ENCODE results near the gene CREB3L1.
"Not testable (repeated sequence)": the region's sequence is repeated elsewhere in the genome, so short reads cannot be mapped to it uniquely, and the experiment has no call there.

CREB3L1 gene

DNA sequence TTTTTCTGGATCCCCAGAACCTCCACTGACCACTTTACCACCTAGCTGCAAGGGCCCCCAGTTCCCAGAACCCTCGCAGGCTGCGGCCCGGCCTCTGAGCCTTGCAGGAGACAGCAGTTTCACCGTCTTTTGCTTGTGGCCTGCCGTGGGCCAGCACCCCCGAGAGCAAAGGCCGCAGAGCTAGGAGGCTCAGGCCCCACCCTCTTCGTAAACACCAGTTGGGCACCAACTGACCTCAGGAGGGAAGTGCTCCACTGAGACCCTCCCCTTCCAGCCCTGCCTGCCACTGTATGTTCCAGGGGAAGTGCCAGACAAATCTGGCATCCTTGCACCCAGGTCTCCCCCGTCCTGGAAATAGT is 23.4 kb upstream of the CREB3L1 start:
- no peak for DNase-seq (ENCODE audit: low read depth)
- TF ChIP-seq, protein P1, sequence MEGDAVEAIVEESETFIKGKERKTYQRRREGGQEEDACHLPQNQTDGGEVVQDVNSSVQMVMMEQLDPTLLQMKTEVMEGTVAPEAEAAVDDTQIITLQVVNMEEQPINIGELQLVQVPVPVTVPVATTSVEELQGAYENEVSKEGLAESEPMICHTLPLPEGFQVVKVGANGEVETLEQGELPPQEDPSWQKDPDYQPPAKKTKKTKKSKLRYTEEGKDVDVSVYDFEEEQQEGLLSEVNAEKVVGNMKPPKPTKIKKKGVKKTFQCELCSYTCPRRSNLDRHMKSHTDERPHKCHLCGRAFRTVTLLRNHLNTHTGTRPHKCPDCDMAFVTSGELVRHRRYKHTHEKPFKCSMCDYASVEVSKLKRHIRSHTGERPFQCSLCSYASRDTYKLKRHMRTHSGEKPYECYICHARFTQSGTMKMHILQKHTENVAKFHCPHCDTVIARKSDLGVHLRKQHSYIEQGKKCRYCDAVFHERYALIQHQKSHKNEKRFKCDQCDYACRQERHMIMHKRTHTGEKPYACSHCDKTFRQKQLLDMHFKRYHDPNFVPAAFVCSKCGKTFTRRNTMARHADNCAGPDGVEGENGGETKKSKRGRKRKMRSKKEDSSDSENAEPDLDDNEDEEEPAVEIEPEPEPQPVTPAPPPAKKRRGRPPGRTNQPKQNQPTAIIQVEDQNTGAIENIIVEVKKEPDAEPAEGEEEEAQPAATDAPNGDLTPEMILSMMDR (IDR thresholded peaks at IDR 0.05; ENCODE audit: low read depth, low read length, missing control alignments): no peak
- H3K4me3 ChIP-seq (ENCODE audit: low read depth, low read length): no peak overlapping the region

GRCh38 chr11:46256540-46257001 is 20.9 kb upstream of the CREB3L1 start:
- DNase-seq (ENCODE audit: low read depth): no peak
- TF ChIP-seq, protein P1 (IDR thresholded peaks at IDR 0.05; ENCODE audit: low read depth, low read length, missing control alignments): no peak
- H3K4me3 ChIP-seq (ENCODE audit: low read depth, low read length): no peak overlapping the region

- DNase-seq (ENCODE audit: low read depth); H3K4me3 ChIP-seq (ENCODE audit: low read depth, low read length): not testable (repeated sequence)
Observed at GRCh38 chr11:46259347-46259746, 18.1 kb upstream of the CREB3L1 start.

DNA sequence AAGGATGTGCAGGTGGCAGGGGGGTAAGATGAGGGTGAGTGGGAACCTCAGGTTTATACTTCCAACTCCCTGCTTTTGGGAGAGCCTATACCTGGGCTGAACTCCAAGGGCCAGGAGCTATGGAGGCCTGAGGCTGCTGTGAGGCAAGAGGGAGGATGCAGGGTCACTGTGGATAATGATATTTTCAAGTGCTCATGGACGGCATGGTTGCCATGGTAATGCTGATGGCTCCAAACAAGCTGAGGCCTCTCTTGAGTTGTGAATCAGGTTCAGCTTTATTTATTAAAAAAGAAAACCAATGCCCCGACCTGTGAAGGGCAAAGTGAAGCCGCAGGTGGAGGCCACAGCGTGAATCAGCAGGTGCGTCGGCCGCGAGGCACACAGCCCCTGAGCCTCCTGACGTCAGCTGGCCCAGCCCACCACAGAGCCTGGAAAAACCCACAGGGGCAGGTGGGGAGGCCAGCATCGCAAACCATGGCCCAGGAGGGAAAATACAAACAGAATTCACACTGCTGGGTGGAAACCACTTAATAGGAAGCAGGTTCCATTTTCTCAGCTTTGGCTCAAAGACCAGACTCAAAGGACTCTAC is 17.4 kb upstream of the CREB3L1 start:
- TF ChIP-seq, protein P1 (IDR thresholded peaks at IDR 0.05; ENCODE audit: low read depth, low read length, missing control alignments): no peak
- no peak overlapping the region for H3K4me3 ChIP-seq (ENCODE audit: low read depth, low read length)
- DNase-seq (ENCODE audit: low read depth): no peak

- H3K4me3 ChIP-seq (ENCODE audit: low read depth, low read length): no peak overlapping the region
- TF ChIP-seq, protein P1 (IDR thresholded peaks at IDR 0.05; ENCODE audit: low read depth, low read length, missing control alignments): no peak
- DNase-seq (ENCODE audit: low read depth): no peak
Observed at GRCh38 chr11:46263120-46263519, 14.3 kb upstream of the CREB3L1 start.

DNA sequence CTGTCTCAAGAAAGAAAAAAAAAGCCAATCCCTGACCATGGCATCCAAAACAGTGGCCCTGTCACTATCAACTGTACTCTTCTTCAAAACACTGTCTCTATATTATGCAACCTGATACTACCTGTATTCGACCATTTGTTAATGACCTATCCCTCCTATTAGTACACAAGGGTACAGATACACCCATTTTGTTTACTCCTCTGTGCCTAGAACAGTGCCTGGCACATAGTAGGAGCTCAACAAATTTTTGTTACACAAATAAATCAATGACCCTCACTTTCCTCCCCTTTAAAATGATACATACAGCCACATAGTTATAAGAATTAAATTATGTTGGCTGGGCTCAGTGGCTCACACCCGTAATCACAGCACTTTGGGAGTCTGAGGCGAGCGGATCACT is 13.4 kb upstream of the CREB3L1 start:
- TF ChIP-seq, protein P1 (IDR thresholded peaks at IDR 0.05; ENCODE audit: low read depth, low read length, missing control alignments): no peak
- no peak for DNase-seq (ENCODE audit: low read depth)

DNA sequence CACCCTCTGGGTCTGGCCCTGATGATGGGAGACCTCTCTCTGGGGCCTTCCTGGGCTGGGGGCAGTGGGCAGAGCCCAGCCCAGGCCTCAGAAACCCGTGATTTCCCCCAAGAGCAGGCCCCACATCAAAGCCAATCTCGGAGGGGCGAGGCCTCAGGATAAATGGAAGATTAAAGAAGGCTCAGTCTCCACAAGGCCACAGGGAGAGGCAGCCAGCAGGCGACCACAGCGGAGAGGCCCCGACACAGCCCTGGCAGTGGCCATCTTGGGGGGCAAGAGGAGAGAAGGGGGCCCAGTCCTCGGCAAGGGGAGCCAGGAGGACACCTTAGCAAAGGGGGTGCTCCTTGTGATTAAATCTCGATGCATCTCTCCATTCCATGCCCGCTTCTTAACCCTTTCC is 12.5 kb upstream of the CREB3L1 start:
- TF ChIP-seq, protein P1 (IDR thresholded peaks at IDR 0.05; ENCODE audit: low read depth, low read length, missing control alignments): no peak
- no peak for DNase-seq (ENCODE audit: low read depth)
- H3K4me3 ChIP-seq (ENCODE audit: low read depth, low read length): no peak overlapping the region

More for the DNA sequence above, 13.4 kb upstream of the CREB3L1 start:
- H3K4me3 ChIP-seq (ENCODE audit: low read depth, low read length): no peak overlapping the region
